Stimulated activated memory B cell treated with anti-CD40 and anti-IgM and Interleukin-4, amounts not matched to agents 10 μg/mL and 1 μg/mL and 100 μg/mL, for 72 hours (primary cell): ENCODE results near the gene CDC45.

Experiments used
- ATAC-seq: fragments of 150-1000 bp; cut with Tn5 transposase; 2 replicates; pipeline ENCODE4 v1.10.0; 2021
- H3K27ac Mint-ChIP-seq: one replicate; pipeline ENCODE4 v1.8.0; 2022; ENCODE audit warnings: mild to moderate bottlenecking, mixed read lengths
- H3K27me3 Mint-ChIP-seq: one replicate; pipeline ENCODE4 v1.8.0; 2022; ENCODE audit warnings: mixed read lengths
- H3K36me3 Mint-ChIP-seq: one replicate; pipeline ENCODE4 v1.8.0; 2022; ENCODE audit warnings: mixed read lengths
- H3K4me1 Mint-ChIP-seq: one replicate; pipeline ENCODE4 v1.8.0; 2022; ENCODE audit warnings: mixed read lengths
- H3K4me3 Mint-ChIP-seq: one replicate; pipeline ENCODE4 v1.8.0; 2022; ENCODE audit warnings: mild to moderate bottlenecking, moderate library complexity, mixed read lengths
- H3K9me3 Mint-ChIP-seq: one replicate; pipeline ENCODE4 v1.8.0; 2022; ENCODE audit warnings: mixed read lengths

CDC45 gene

GRCh38 chr22:19507534-19507861 lies 27.8 kb downstream of the CDC45 start:
- Mint-ChIP-seq H3K27ac (no peak overlapping the region), H3K9me3 (no peaks in the 10 kb centered on the region), H3K4me3 (no peak overlapping the region), H3K27me3 (no peaks in the 10 kb centered on the region), H3K4me1 (no peaks in the 10 kb centered on the region), H3K36me3 (no peaks in the 10 kb centered on the region)
- ATAC-seq: no peak

DNA sequence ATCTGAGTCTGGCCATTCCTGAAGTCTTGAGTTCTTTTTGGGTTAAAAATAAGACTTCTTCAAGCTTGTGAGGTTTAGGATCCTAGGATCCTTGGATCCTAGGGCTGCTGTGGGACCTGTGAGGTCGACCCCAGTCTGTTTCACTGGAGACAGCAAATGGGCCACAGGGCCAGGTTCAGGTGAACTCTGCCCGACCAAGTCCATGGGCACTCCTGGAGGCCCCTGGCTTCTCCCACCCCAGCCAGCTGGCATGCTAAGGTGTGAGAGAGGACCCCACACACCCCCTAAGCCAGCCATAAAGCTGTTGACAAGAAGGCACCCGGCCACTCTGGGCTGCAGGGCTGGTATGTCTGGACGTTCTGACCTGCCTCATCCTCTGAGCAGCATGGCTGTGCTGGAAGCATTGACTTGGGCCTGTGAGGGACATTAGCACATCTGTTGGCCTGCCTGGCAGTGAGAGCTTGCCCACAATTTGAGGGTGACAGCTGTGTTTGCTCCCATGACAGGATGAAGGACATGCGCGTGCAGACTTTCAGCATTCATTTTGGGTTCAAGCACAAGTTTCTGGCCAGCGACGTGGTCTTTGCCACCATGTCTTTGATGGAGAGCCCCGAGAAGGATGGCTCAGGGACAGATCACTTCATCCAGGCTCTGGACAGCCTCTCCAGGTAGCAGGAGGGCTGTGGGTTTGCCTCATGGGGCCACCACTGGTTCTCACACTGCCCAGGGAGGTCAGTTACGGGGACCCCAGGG lies 28.5 kb downstream of the CDC45 start:
- ATAC-seq: no peak
- H3K4me3 Mint-ChIP-seq: no peak overlapping the region
- no peak overlapping the region for H3K27ac Mint-ChIP-seq
- no peaks in the 10 kb centered on the region for H3K9me3 Mint-ChIP-seq
- no peaks in the 10 kb centered on the region for H3K4me1 Mint-ChIP-seq
- no peaks in the 10 kb centered on the region for H3K27me3 Mint-ChIP-seq
- peaks cover under 1% of the 10 kb centered on the region for H3K36me3 Mint-ChIP-seq

DNA sequence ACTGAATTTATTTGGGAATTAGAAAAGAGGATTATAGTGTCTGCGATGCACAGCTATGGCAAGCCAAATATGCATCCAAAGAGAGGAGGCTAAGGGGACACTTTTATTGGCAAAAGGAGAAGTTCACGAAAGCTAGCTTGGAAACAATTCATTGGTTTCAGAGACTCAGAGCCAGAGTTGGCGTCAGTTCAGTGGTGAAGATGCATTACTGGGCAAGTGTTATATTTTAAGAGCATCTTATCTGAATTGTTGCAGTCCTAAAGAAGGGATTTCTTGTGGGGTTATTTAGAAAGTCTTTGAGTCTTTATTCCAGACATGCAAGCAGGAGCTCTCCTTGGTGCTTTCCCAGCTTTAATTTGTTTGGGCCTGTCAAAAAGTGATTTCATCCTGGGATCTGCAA lies 29.5 kb downstream of the CDC45 start:
- no peak for ATAC-seq
- Mint-ChIP-seq H3K9me3 (peaks cover 4% of the 10 kb centered on the region), H3K27me3 (no peaks in the 10 kb centered on the region), H3K4me1 (no peaks in the 10 kb centered on the region), H3K27ac (no peak overlapping the region), H3K4me3 (no peak overlapping the region), H3K36me3 (peaks cover 10% of the 10 kb centered on the region)

- peaks cover 4% of the 10 kb centered on the region for H3K9me3 Mint-ChIP-seq
- ATAC-seq: no peak
- H3K36me3 Mint-ChIP-seq: peaks cover 16% of the 10 kb centered on the region
- no peaks in the 10 kb centered on the region for H3K4me1 Mint-ChIP-seq
- no peak overlapping the region for H3K4me3 Mint-ChIP-seq
- no peak overlapping the region for H3K27ac Mint-ChIP-seq
- H3K27me3 Mint-ChIP-seq: no peaks in the 10 kb centered on the region
Measured at GRCh38 chr22:19509923-19510322, 30.2 kb downstream of the CDC45 start.

GRCh38 chr22:19510919-19511341 lies 31.2 kb downstream of the CDC45 start:
- Mint-ChIP-seq H3K27me3 (no peaks in the 10 kb centered on the region), H3K36me3 (peaks cover 17% of the 10 kb centered on the region), H3K4me1 (no peaks in the 10 kb centered on the region), H3K9me3 (peaks cover 4% of the 10 kb centered on the region), H3K27ac (no peak overlapping the region), H3K4me3 (no peak overlapping the region)
- no peak for ATAC-seq

GRCh38 chr22:19513823-19514222 lies 34.1 kb downstream of the CDC45 start:
- H3K27ac Mint-ChIP-seq: no peak overlapping the region
- no peaks in the 10 kb centered on the region for H3K27me3 Mint-ChIP-seq
- peaks cover 17% of the 10 kb centered on the region for H3K36me3 Mint-ChIP-seq
- H3K4me3 Mint-ChIP-seq: no peak overlapping the region
- no peak for ATAC-seq
- no peaks in the 10 kb centered on the region for H3K4me1 Mint-ChIP-seq
- peaks cover 4% of the 10 kb centered on the region for H3K9me3 Mint-ChIP-seq

GRCh38 chr22:19514831-19515565 lies 35.3 kb downstream of the CDC45 start:
- H3K27me3 Mint-ChIP-seq: no peaks in the 10 kb centered on the region

GRCh38 chr22:19515654-19516377 lies 36.1 kb downstream of the CDC45 start:
- H3K4me1 Mint-ChIP-seq: no peaks in the 10 kb centered on the region
- H3K4me3 Mint-ChIP-seq: no peak overlapping the region
- no peaks in the 10 kb centered on the region for H3K27me3 Mint-ChIP-seq
- ATAC-seq: no peak
- peaks cover 17% of the 10 kb centered on the region for H3K36me3 Mint-ChIP-seq
- no peak overlapping the region for H3K27ac Mint-ChIP-seq
- H3K9me3 Mint-ChIP-seq: peaks cover 4% of the 10 kb centered on the region

More at GRCh38 chr22:19514831-19515565, 35.3 kb downstream of the CDC45 start:
- ATAC-seq: no peak
- H3K4me1 Mint-ChIP-seq: no peaks in the 10 kb centered on the region
- H3K4me3 Mint-ChIP-seq: no peak overlapping the region
- peaks cover 4% of the 10 kb centered on the region for H3K9me3 Mint-ChIP-seq
- peaks cover 17% of the 10 kb centered on the region for H3K36me3 Mint-ChIP-seq
- no peak overlapping the region for H3K27ac Mint-ChIP-seq

- Mint-ChIP-seq H3K36me3 (peaks cover 17% of the 10 kb centered on the region), H3K27me3 (no peaks in the 10 kb centered on the region), H3K4me1 (no peaks in the 10 kb centered on the region), H3K27ac (no peak overlapping the region), H3K4me3 (no peak overlapping the region), H3K9me3 (peaks cover 4% of the 10 kb centered on the region)
- no peak for ATAC-seq
Measured at GRCh38 chr22:19516378-19517170, 36.9 kb downstream of the CDC45 start.

DNA sequence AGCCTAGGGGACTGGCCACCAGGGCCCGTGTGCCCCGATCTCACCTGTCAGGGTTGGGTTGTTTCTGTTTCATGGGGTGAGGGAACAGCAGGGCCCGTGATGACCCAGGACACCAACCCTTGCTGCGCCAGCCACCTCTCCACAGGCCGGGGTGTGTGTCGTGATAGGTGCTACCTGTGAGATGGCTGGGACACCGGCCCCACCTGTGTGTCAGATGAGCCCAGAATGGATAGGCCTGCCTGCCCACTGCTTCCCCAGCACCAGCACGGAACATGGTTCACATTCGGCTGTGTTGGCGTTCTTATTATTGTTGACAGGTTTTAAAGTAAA lies 37.4 kb downstream of the CDC45 start:
- Mint-ChIP-seq H3K36me3 (peaks cover 17% of the 10 kb centered on the region), H3K4me3 (no peak overlapping the region), H3K27ac (no peak overlapping the region), H3K27me3 (peaks cover 5% of the 10 kb centered on the region), H3K9me3 (peaks cover 4% of the 10 kb centered on the region), H3K4me1 (no peaks in the 10 kb centered on the region)
- peak; percentile 4 for ATAC-seq

GRCh38 chr22:19517919-19518611 lies 38.3 kb downstream of the CDC45 start:
- no peak for ATAC-seq
- no peak overlapping the region for H3K4me3 Mint-ChIP-seq
- H3K27ac Mint-ChIP-seq: no peak overlapping the region
- H3K27me3 Mint-ChIP-seq: peaks cover 15% of the 10 kb centered on the region
- no peaks in the 10 kb centered on the region for H3K4me1 Mint-ChIP-seq
- peaks cover 4% of the 10 kb centered on the region for H3K9me3 Mint-ChIP-seq
- H3K36me3 Mint-ChIP-seq: peaks cover 17% of the 10 kb centered on the region

DNA sequence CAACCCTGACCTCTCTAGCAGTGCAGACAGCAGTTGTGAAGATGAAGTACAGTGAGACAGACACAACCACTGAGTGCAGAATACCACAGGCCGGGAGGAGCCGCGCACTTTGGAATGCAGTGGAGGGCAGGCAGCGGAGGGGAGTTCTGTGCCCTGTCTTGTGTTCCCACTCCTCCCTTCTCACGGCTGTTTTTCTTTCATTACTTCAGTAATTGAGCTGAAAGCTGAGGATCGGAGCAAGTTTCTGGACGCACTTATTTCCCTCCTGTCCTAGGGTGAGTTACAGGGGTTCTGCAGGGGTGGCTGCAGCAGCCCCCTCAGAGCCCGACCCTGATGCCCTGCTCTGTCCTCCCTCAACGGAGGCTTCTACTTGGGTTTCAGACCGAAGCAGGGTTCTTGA lies 38.9 kb downstream of the CDC45 start:
- Mint-ChIP-seq H3K9me3 (peaks cover 4% of the 10 kb centered on the region), H3K27ac (no peak overlapping the region), H3K27me3 (peaks cover 20% of the 10 kb centered on the region), H3K4me3 (no peak overlapping the region), H3K4me1 (no peaks in the 10 kb centered on the region), H3K36me3 (peaks cover 12% of the 10 kb centered on the region)
- ATAC-seq: no peak

- Mint-ChIP-seq H3K9me3 (no peaks in the 10 kb centered on the region), H3K4me1 (no peaks in the 10 kb centered on the region), H3K36me3 (peaks cover 7% of the 10 kb centered on the region), H3K27me3 (peaks cover 21% of the 10 kb centered on the region), H3K27ac (no peak overlapping the region), H3K4me3 (no peak overlapping the region)
- no peak for ATAC-seq
Measured at GRCh38 chr22:19519041-19519926, 39.6 kb downstream of the CDC45 start.

GRCh38 chr22:19520007-19520406 lies 40.3 kb downstream of the CDC45 start:
- Mint-ChIP-seq H3K27me3 (peaks cover 28% of the 10 kb centered on the region), H3K36me3 (no peaks in the 10 kb centered on the region), H3K4me3 (no peak overlapping the region), H3K4me1 (peaks cover 7% of the 10 kb centered on the region), H3K9me3 (no peaks in the 10 kb centered on the region), H3K27ac (no peak overlapping the region)
- ATAC-seq: no peak
